Esophagus mucosa (tissue), 1 donor: ENCODE results near the gene GPATCH8. TPM values are rescaled to one million over a fixed set of nuclear protein-coding genes. Genes with fewer than 3 reads are reported as not detected.

Source experiments
- ATAC-seq: fragments of 200-7000 bp; cut with Tn5 transposase; one replicate; pipeline ENCODE4 v1.9.1; 2020
- total RNA-seq: library from RNA; stranded (reverse); gene quantifications from one replicate; pipeline ENCODE4 v1.2.4, GENCODE V29; 2023
- donor health status: DM: yes; HTN: yes; CAD: no.

Gene GPATCH8
- total RNA-seq, 1 donor from 2014 or later = 24.7 TPM

DNA sequence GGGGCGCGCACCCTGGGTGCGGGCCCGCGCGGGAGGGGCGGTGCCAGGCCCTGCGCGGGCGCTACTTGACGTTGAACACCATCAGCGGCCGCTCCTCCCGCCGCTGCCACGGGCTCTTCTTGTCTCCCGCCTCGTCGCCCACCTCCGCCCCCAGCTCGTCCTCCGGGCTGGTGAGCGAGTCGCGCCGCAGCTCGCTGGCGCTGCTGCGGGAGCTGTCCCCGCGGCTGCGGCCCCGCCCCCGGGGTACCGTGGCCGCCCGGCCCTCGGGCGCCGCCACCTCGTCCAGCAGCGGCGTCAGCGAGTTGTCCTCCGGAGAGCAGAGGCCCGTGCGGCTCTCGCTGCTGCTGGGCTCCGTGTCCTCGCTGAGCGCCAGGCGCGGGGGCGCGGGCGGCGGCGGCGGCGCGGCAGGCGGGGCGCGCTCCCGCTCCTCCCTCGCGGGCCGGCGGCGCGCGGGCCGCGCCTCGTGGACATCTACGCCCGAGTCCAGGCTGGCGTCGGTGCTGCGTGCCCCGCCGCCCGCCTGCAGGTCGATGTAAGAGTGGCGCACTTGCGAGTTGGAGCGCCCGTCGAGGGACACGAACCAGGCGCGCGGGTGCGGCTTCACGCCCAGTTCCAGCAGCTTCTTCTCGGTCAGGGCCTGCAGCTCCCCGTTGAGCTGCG is 149.4 kb downstream of the GPATCH8 start:
- peak; percentile 4 for ATAC-seq

DNA sequence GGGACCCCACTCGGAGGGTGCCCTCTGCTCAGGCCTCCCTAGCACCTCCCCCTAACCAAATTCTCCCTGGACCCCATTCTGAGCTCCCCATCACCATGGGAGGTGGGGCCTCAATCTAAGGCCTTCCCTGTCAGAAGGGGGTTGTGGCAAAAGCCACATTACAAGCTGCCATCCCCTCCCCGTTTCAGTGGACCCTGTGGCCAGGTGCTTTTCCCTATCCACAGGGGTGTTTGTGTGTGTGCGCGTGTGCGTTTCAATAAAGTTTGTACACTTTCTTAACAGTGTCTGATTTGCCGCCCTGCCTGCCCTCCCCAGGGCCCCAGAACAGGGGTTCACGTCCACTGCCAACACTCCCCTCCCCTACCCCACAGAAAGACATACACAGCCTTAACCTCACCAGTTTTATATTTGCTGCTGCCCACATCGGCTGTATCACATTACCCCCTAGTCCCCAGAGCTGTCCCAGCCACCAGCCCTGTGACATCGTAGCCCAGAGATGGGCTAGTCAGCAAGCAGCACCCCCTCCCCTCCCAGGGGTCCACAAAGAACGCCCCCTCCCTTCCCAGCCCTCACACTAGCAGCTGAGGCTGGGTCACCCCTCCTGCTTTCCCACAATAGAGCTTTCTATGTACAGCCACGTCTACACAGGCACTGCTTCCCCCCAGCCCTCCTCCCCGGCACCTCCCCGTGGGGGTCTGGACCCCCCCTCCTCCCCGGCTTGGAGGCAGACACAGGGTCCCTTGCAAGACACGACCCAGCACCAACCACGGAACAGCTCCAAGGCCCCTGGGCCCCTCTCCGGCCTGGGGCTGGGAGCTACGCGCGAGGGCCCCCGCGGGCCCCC is 150.2 kb downstream of the GPATCH8 start:
- ATAC-seq = no peak

DNA sequence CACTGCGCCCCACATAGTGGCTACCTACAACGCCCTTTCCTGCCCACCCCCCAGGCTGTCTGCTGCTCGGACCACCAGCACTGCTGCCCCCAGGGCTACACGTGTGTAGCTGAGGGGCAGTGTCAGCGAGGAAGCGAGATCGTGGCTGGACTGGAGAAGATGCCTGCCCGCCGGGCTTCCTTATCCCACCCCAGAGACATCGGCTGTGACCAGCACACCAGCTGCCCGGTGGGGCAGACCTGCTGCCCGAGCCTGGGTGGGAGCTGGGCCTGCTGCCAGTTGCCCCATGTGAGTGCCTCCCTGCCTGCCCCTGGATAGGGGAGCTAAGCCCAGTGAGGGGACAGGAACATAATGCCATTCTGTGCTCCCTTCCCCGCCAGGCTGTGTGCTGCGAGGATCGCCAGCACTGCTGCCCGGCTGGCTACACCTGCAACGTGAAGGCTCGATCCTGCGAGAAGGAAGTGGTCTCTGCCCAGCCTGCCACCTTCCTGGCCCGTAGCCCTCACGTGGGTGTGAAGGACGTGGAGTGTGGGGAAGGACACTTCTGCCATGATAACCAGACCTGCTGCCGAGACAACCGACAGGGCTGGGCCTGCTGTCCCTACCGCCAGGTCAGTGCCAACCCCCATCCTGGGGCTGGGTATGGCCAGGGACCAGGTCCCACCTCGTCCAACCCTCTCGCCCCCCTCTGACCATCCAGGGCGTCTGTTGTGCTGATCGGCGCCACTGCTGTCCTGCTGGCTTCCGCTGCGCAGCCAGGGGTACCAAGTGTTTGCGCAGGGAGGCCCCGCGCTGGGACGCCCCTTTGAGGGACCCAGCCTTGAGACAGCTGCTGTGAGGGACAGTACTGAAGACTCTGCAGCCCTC is 151.0 kb downstream of the GPATCH8 start:
- ATAC-seq = no peak

DNA sequence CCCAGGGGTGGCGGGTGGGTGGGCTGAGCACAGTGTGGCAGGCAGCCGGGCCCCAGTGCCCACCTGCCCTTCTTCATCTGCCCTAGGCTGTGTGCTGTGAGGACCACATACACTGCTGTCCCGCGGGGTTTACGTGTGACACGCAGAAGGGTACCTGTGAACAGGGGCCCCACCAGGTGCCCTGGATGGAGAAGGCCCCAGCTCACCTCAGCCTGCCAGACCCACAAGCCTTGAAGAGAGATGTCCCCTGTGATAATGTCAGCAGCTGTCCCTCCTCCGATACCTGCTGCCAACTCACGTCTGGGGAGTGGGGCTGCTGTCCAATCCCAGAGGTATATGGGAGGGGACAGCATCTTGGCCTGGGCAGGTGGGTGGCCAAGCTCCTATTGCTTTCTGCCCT is 151.7 kb downstream of the GPATCH8 start:
- no peak for ATAC-seq

DNA sequence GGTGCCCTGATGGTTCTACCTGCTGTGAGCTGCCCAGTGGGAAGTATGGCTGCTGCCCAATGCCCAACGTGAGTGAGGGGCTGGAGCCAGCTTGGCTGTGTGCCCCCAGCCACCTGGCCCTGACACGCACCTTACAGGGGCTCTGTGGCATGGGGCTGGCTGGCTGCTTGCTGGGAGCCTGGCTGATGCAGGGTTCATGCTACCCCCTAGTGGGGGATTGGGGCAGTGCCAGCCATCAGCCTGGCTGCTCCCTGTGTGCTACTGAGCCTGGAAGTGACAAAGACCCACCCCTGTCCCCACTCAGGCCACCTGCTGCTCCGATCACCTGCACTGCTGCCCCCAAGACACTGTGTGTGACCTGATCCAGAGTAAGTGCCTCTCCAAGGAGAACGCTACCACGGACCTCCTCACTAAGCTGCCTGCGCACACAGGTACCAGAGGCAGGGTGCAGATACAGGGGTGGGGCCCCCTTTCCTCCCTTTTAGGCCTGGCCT is 152.4 kb downstream of the GPATCH8 start:
- peak; percentile 17 for ATAC-seq

DNA sequence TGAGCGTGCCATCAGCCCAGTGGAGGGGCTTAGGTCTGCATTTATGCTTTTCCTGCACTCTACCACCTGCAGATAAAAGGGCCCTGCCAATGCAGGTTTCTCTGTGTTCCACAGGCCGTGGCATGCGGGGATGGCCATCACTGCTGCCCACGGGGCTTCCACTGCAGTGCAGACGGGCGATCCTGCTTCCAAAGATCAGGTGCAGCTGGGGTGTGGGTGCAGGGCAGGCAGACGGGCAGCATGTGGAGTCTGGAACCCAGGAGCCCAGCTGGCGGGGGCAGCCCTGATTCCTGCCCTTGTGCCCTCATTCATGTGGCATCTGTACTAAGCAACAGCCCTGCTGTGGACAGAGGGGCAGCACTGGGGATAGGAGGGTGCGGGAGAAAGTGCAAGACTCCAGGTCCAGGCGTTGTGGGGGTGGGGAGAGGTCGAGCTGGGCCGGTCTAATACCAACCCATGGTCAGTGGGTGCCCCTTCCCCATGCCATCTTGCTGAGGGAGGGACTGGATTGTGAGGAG is 153.6 kb downstream of the GPATCH8 start:
- ATAC-seq = no peak

DNA sequence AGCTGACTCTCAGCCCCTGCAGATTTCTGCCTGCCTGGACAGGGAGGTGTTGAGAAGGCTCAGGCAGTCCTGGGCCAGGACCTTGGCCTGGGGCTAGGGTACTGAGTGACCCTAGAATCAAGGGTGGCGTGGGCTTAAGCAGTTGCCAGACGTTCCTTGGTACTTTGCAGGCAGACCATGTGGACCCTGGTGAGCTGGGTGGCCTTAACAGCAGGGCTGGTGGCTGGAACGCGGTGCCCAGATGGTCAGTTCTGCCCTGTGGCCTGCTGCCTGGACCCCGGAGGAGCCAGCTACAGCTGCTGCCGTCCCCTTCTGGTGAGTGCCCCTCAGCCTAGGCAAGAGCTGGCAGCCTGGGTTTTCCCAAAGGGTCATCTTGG is 154.2 kb downstream of the GPATCH8 start:
- ATAC-seq = no peak

DNA sequence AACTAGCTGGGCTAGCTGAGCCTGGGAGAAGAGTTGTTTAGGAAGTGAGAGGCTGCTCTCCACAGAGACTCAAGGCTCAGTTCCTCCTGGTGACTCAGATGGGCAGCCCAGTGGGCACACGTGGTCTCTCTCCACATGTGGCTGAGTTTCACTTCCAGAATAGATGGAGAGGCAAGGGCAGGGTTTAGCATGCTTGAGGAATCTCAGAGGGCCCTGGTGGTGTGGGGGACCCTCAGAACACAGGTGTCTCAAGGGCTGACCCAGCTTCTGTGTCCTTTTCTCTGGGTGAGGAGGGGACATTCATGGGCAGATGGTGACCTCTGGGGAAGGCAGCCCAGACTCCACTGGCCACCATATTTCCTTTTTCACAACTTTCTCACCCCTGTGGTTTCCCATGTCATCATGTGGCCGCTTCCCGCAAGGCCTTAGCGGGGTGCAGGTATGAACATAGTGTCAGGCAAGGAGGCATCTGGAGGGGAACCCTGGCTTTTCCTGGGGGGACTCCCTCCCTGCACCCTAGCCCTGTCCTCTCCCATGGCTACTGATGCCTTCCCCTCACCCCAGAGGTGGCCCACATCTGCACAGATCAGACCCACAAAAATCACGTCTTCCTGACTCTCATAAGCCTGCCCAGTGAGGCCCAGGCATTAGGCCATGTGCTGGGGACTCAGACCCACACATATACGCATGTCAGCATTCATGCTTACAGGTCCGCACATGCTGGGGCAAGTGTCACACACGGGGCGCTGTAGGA is 154.8 kb downstream of the GPATCH8 start:
- peak; percentile 58 for ATAC-seq

Other genes with a start within 250 kb of the GPATCH8 start
- gene SLC4A1, start 235.3 kb downstream of the GPATCH8 start, total RNA-seq = not detected
- gene RUNDC3A, start 194.8 kb downstream of the GPATCH8 start, total RNA-seq = 6.0 TPM
- 126 TPM for gene SLC25A39, start 178.6 kb downstream of the GPATCH8 start, total RNA-seq
- 767 TPM for gene GRN, start 158.1 kb downstream of the GPATCH8 start, total RNA-seq
- gene FAM171A2, start 139.6 kb downstream of the GPATCH8 start, total RNA-seq = 1.1 TPM
- gene ITGA2B, start 113.8 kb downstream of the GPATCH8 start, total RNA-seq = 0.68 TPM
- gene FZD2, start 54.1 kb upstream of the GPATCH8 start, total RNA-seq = 0.60 TPM
- not detected for gene MEIOC, start 153.1 kb upstream of the GPATCH8 start, total RNA-seq
- 19.0 TPM for gene CCDC43, start 186.4 kb upstream of the GPATCH8 start, total RNA-seq
- 3.9 TPM for gene DBF4B, start 205.3 kb upstream of the GPATCH8 start, total RNA-seq